H1 (cell line): ENCODE results near the gene RESP18. TPM values are rescaled to one million over a fixed set of nuclear protein-coding genes. Genes with fewer than 3 reads are reported as not detected.

Source experiments
- ATF3 ChIP-seq: IDR thresholded peaks from 2 replicates; pipeline ENCODE4 v1.6.1; 2011; ENCODE audit warnings: low read depth, mild to moderate bottlenecking, low read length; ENCODE audit not compliant: insufficient read depth
- E2F6 ChIP-seq: IDR thresholded peaks from 2 replicates; pipeline ENCODE4 v1.6.1; 2012; ENCODE audit warnings: inconsistent platforms
- POLR2A ChIP-seq, 2 experiments: IDR thresholded peaks; 1 replicate in 1 of 2; 2 replicates in 1 of 2; pipeline ENCODE4 v1.6.1; 2011; ENCODE audit warnings: low read depth in 2 of 2, low read length in 2 of 2, mild to moderate bottlenecking in 2 of 2; ENCODE audit errors: control extremely low read depth in 1 of 2
- RAD21 ChIP-seq, 2 experiments: IDR thresholded peaks in 1 of 2; conservative IDR thresholded peaks in 1 of 2; 2 replicates each; pipeline ENCODE4 v1.6.1; 2011; ENCODE audit warnings: low read depth in 2 of 2, low read length in 2 of 2, improper control_type of control experiment in 1 of 2, inconsistent platforms in 1 of 2, mild to moderate bottlenecking in 1 of 2, moderate library complexity in 1 of 2
- RXRA ChIP-seq: IDR thresholded peaks from 2 replicates; pipeline ENCODE4 v1.6.1; 2011; ENCODE audit warnings: low read depth, mild to moderate bottlenecking, low read length, moderate library complexity; ENCODE audit not compliant: insufficient read depth
- SIN3A ChIP-seq, 2 experiments: IDR thresholded peaks in 1 of 2; conservative IDR thresholded peaks in 1 of 2; 2 replicates each; pipeline ENCODE4 v1.6.1; 2011 to 2012; ENCODE audit warnings: low read length in 2 of 2, improper control_type of control experiment in 1 of 2, low read depth in 1 of 2, mild to moderate bottlenecking in 1 of 2
- TEAD4 ChIP-seq: IDR thresholded peaks from 2 replicates; pipeline ENCODE4 v1.6.1; 2012; ENCODE audit warnings: low read depth, low read length, inconsistent platforms, mixed read lengths
- polyA plus RNA-seq, 7 experiments: library from polyadenylated mRNA; depleted of rRNA in 3 of 7; stranded (reverse) in 5 of 7; unstranded in 2 of 7; fragments of >200 nt in 5 of 7; fragments of 200-250 nt in 2 of 7; gene quantifications; 1 replicate in 5 of 7; 2 replicates in 1 of 7; 4 replicates in 1 of 7; pipeline versions ENCODE4 v1.2.1 to v1.2.3, GENCODE V29; 2011 to 2013; ENCODE audit warnings: missing spikeins in 2 of 7, mixed read lengths in 2 of 7
- total RNA-seq: library from RNA; stranded (reverse); fragmentation: NEBNext Ultra II Directional; extraction: Animal tissue kit (Norgen Biotek cat#: 25700); gene quantifications from 2 replicates; pipeline ENCODE4 v1.2.1, GENCODE V29; 2021

The RESP18 gene
- total and polyA plus RNA-seq, 2 of the 8 experiments (the other 6 are each of a cell fraction or from before 2014, with no cell fraction given) = not detected

- no peak; a peak in 1 of 4 replicates for TF ChIP-seq RAD21 (IDR thresholded peaks at IDR 0.05 in 1 of 2, conservative IDR thresholded peaks at IDR 0.05 in 1 of 2; ENCODE audit: low read depth in 2 of 2, low read length in 2 of 2)
- peak; percentile 8; the same call in 1 of the 2 replicates for TF ChIP-seq TEAD4
- peak; percentile 86 to 89; a peak in 2 of 4 replicates for TF ChIP-seq SIN3A (conservative IDR thresholded peaks at IDR 0.05 in 1 of 2, IDR thresholded peaks at IDR 0.05 in 1 of 2; ENCODE audit: low read depth in 1 of 2, low read length in 2 of 2)
- TF ChIP-seq E2F6 = no peak
- TF ChIP-seq ATF3 = 0 out of 2 replicates have a peak, but pooled peaks have one; percentile 11
- TF ChIP-seq POLR2A (IDR thresholded peaks at IDR 0.05; ENCODE audit: control extremely low read depth in 1 of 2, low read depth in 2 of 2, low read length in 2 of 2) = 0 out of 3 replicates have a peak, but pooled peaks of 1 of the 2 experiments have one; percentile 31
- no peak for TF ChIP-seq RXRA
Observed at GRCh38 chr2:219279151-219279915, 53.2 kb downstream of the RESP18 start, which contains the start of gene DNAJB2 (continued).
